Measurements from ENCODE around the gene ZNF234. TPM values are rescaled to one million over a fixed set of nuclear protein-coding genes. Genes with fewer than 3 reads are reported as not detected.

ZNF234 gene
- total and polyA plus RNA-seq, 7 donors, result 1.1 to 6.5 (median 4.1) TPM

- Histone ChIP-seq H3K36me3 (ENCODE audit: insufficient read depth in 1 of 2, low read depth in 1 of 2) (peaks cover 34 to 99% of the 10 kb centered on the region in 2 donors), H3K27ac (no peak overlapping the region)
These were observed 8.4 kb downstream of the ZNF234 start for GRCh38 chr19:44149776-44150175.

GRCh38 chr19:44151491-44151890 lies 10.1 kb downstream of the ZNF234 start:
- no peak for DNase-seq
- WGBS, 3 donors, result 93 to 96% (median 94%) methylated on average over 5 of the region's 5 CpGs
- Histone ChIP-seq H3K4me1 (no peaks in the 10 kb centered on the region), H3K4me3 (no peak overlapping the region), H3K9me3 (peaks cover 67% of the 10 kb centered on the region), H3K36me3 (ENCODE audit: insufficient read depth in 1 of 2, low read depth in 1 of 2) (peaks cover 40 to 99% of the 10 kb centered on the region in 2 donors), H3K27ac (no peak overlapping the region), H3K27me3 (ENCODE audit: insufficient read depth in 3 of 3, low read length in 2 of 3) (no peaks in the 10 kb centered on the region)
- no peak for ATAC-seq
- TF ChIP-seq, protein P1, sequence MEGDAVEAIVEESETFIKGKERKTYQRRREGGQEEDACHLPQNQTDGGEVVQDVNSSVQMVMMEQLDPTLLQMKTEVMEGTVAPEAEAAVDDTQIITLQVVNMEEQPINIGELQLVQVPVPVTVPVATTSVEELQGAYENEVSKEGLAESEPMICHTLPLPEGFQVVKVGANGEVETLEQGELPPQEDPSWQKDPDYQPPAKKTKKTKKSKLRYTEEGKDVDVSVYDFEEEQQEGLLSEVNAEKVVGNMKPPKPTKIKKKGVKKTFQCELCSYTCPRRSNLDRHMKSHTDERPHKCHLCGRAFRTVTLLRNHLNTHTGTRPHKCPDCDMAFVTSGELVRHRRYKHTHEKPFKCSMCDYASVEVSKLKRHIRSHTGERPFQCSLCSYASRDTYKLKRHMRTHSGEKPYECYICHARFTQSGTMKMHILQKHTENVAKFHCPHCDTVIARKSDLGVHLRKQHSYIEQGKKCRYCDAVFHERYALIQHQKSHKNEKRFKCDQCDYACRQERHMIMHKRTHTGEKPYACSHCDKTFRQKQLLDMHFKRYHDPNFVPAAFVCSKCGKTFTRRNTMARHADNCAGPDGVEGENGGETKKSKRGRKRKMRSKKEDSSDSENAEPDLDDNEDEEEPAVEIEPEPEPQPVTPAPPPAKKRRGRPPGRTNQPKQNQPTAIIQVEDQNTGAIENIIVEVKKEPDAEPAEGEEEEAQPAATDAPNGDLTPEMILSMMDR (IDR thresholded peaks at IDR 0.05), result no peak
- intact Hi-C loops (cut with DNase I), result no loop called here

More at GRCh38 chr19:44149776-44150175, 8.4 kb downstream of the ZNF234 start:
- Histone ChIP-seq H3K27me3 (ENCODE audit: insufficient read depth in 3 of 3, low read length in 2 of 3) (no peaks in the 10 kb centered on the region), H3K9me3 (peaks cover 53% of the 10 kb centered on the region), H3K4me3 (no peak overlapping the region), H3K4me1 (no peaks in the 10 kb centered on the region)
- DNase-seq (no peak), ATAC-seq (no peak)
- TF ChIP-seq, protein P1 (IDR thresholded peaks at IDR 0.05), result no peak
- intact Hi-C loops (cut with DNase I), result no loop called here
- 96 to 97% (median 96%) methylated on average over 4 of the region's 4 CpGs for WGBS, 3 donors

GRCh38 chr19:44156475-44156874 lies 15.1 kb downstream of the ZNF234 start:
- Histone ChIP-seq H3K27ac (no peak overlapping the region), H3K9me3 (peaks cover 92% of the 10 kb centered on the region), H3K27me3 (ENCODE audit: insufficient read depth in 3 of 3, low read length in 2 of 3) (no peaks in the 10 kb centered on the region), H3K4me3 (no peak overlapping the region), H3K36me3 (ENCODE audit: insufficient read depth in 1 of 2, low read depth in 1 of 2) (peaks cover 28 to 65% of the 10 kb centered on the region in 2 donors), H3K4me1 (no peaks in the 10 kb centered on the region)
- intact Hi-C loops (cut with DNase I), result no loop called here
- no peak for ATAC-seq
- DNase-seq, result no peak
- TF ChIP-seq, protein P1 (IDR thresholded peaks at IDR 0.05), result no peak
- WGBS, 3 donors, result 96 to 100% (median 98%) methylated on average over 2 of the region's 2 CpGs

- Histone ChIP-seq H3K27me3 (ENCODE audit: insufficient read depth in 3 of 3, low read length in 2 of 3) (no peaks in the 10 kb centered on the region), H3K9me3 (peaks cover 76% of the 10 kb centered on the region), H3K4me1 (peaks cover 11% of the 10 kb centered on the region), H3K27ac (no peak overlapping the region), H3K36me3 (ENCODE audit: insufficient read depth in 1 of 2, low read depth in 1 of 2) (peaks cover 10 to 20% of the 10 kb centered on the region in 2 donors), H3K4me3 (no peak overlapping the region)
- DNase-seq (no peak), ATAC-seq (no peak)
- intact Hi-C loops (cut with DNase I), result loop anchor here (2.0 to 10.0 kb wide), 7 partner anchors 23 to 191 kb away; partner anchors contain the start of genes ZNF225 (in 2 of the 2), ZNF112 (in 1 of the 2), ZNF223 (in 1 of the 2) and ZNF234 (in 1 of the 2)
- WGBS, 3 donors, result 91 to 95% (median 92%) methylated on average over 2 of the region's 2 CpGs
- TF ChIP-seq, protein P1 (IDR thresholded peaks at IDR 0.05), result no peak
These were observed 22.4 kb downstream of the ZNF234 start for GRCh38 chr19:44163789-44164188.

DNA sequence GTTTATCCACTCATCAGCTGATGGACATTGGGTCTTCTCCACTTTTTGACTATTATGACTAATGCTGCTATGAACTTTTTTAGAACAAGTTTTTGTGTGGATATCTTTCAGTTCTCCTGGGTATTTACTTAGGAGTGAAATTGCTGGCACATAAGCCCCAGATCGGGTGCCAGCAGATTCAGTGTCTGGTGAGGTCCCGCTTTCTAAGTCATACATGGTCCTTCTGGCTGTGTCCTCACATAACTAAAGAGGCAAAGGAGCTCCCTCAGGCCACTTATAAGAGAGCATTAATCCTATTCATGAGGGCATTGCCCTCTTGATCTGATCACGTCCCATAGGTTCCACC lies 22.9 kb downstream of the ZNF234 start:
- Histone ChIP-seq H3K27me3 (ENCODE audit: insufficient read depth in 3 of 3, low read length in 2 of 3) (no peaks in the 10 kb centered on the region), H3K4me3 (peak overlapping the region; percentile 92), H3K36me3 (ENCODE audit: insufficient read depth in 1 of 2, low read depth in 1 of 2) (peaks cover 10 to 22% of the 10 kb centered on the region in 2 donors), H3K4me1 (peaks cover 11% of the 10 kb centered on the region), H3K9me3 (peaks cover 71% of the 10 kb centered on the region), H3K27ac (peak overlapping the region; percentile 88)
- DNase-seq (no peak), ATAC-seq (peak in 1 of 4 donors; percentile 8)
- WGBS, 3 donors, result 55 to 73% (median 57%) methylated on average over 3 of the region's 3 CpGs
- TF ChIP-seq, protein P1 (IDR thresholded peaks at IDR 0.05), result no peak
- intact Hi-C loops (cut with DNase I), result loop anchor here (2.0 to 10.0 kb wide), 7 partner anchors 23 to 191 kb away; partner anchors contain the start of genes ZNF225 (in 2 of the 2), ZNF112 (in 1 of the 2), ZNF223 (in 1 of the 2) and ZNF234 (in 1 of the 2)

Data from psoas muscle (tissue), 8 donors.